HepG2 (cell line): Measurements from ENCODE around the gene FOXK2. TPM values are rescaled to one million over a fixed set of nuclear protein-coding genes. Genes with fewer than 3 reads are reported as not detected.

Experiments used
- EZH2 ChIP-seq: conservative IDR thresholded peaks from 2 replicates; pipeline ENCODE4 v1.6.1; 2012; ENCODE audit warnings: mild to moderate bottlenecking, low read depth, low read length, moderate library complexity
- FIP1L1 ChIP-seq: fragments of 200-400 bp; formaldehyde crosslinking; IDR thresholded peaks from 2 replicates; pipeline ENCODE4 v1.6.1; 2018; ENCODE audit warnings: low read depth, mild to moderate bottlenecking, low read length, moderate library complexity, borderline replicate concordance; ENCODE audit not compliant: insufficient read depth
- FOXA1 ChIP-seq, 2 experiments: fragments of 450-650 bp in 1 of 2; sonication (generic) in 1 of 2; formaldehyde crosslinking in 1 of 2; IDR thresholded peaks; 2 replicates each; pipeline versions ENCODE4 v1.4.0 to v1.6.1; 2016 to 2020; ENCODE audit warnings: missing genetic modification reagents in 1 of 2
- FOXC1 ChIP-seq: sonication (generic); formaldehyde crosslinking; IDR thresholded peaks from 2 replicates; pipeline ENCODE4 v1.8.0; 2022; ENCODE audit warnings: mild to moderate bottlenecking, missing genetic modification reagents, borderline replicate concordance
- KDM6A ChIP-seq: IDR thresholded peaks from 2 replicates; pipeline ENCODE4 v1.6.1; 2016; ENCODE audit warnings: low read depth
- MIER2 ChIP-seq: IDR thresholded peaks from 2 replicates; pipeline ENCODE4 v1.6.1; 2016; ENCODE audit warnings: missing biosample characterization, missing genetic modification reagents
- MXD4 ChIP-seq: IDR thresholded peaks from 2 replicates; pipeline ENCODE4 v1.6.1; 2016; ENCODE audit warnings: mild to moderate bottlenecking, missing biosample characterization, missing genetic modification reagents
- ONECUT2 ChIP-seq: sonication (generic); formaldehyde crosslinking; IDR thresholded peaks from 2 replicates; pipeline ENCODE4 v1.4.0; 2020; ENCODE audit warnings: missing genetic modification reagents
- POLR2AphosphoS2 ChIP-seq: IDR thresholded peaks from 2 replicates; pipeline ENCODE4 v1.6.1; 2011; ENCODE audit warnings: low read depth, low read length, improper control_type of control experiment
- PRPF4 ChIP-seq: fragments of 200-400 bp; formaldehyde crosslinking; IDR thresholded peaks from 2 replicates; pipeline ENCODE4 v1.6.1; 2016; ENCODE audit warnings: low read length, low read depth; ENCODE audit not compliant: poor library complexity, severe bottlenecking
- RXRB ChIP-seq: IDR thresholded peaks from 2 replicates; pipeline ENCODE4 v1.6.1; 2016; ENCODE audit warnings: borderline replicate concordance, missing genetic modification reagents, missing compliant biosample characterization
- SAP130 ChIP-seq: IDR thresholded peaks from 2 replicates; pipeline ENCODE4 v1.6.1; 2016; ENCODE audit warnings: low read depth
- SIN3A ChIP-seq: IDR thresholded peaks from 2 replicates; pipeline ENCODE4 v1.6.1; 2011; ENCODE audit warnings: low read depth, mild to moderate bottlenecking, control low read depth, low read length, borderline replicate concordance
- SMYD3 ChIP-seq: sonication (generic); formaldehyde crosslinking; IDR thresholded peaks from 2 replicates; pipeline ENCODE4 v1.8.1; 2023; ENCODE audit warnings: mild to moderate bottlenecking, missing genetic modification reagents
- STAT5B ChIP-seq: sonication (generic); formaldehyde crosslinking; IDR thresholded peaks from 2 replicates; pipeline ENCODE4 v1.4.0; 2020; ENCODE audit warnings: missing genetic modification reagents
- SYNCRIP ChIP-seq: fragments of 200-400 bp; formaldehyde crosslinking; IDR thresholded peaks from 2 replicates; pipeline ENCODE4 v1.6.1; 2018; ENCODE audit warnings: mild to moderate bottlenecking, low read depth, low read length; ENCODE audit not compliant: insufficient read depth
- TMF1 ChIP-seq: sonication (generic); formaldehyde crosslinking; IDR thresholded peaks from 2 replicates; pipeline ENCODE4 v1.8.1; 2022; ENCODE audit warnings: low read depth, missing genetic modification reagents
- ZFY ChIP-seq: sonication (generic); formaldehyde crosslinking; IDR thresholded peaks from 2 replicates; pipeline ENCODE4 v1.4.0; 2020; ENCODE audit warnings: missing genetic modification reagents
- ZMAT3 ChIP-seq: sonication (generic); formaldehyde crosslinking; conservative IDR thresholded peaks from 2 replicates; pipeline ENCODE4 v1.7.0; 2021; ENCODE audit warnings: missing genetic modification reagents
- ZNF10 ChIP-seq: sonication (generic); formaldehyde crosslinking; IDR thresholded peaks from 2 replicates; pipeline ENCODE4 v1.4.0; 2020; ENCODE audit warnings: mild to moderate bottlenecking, low read depth, missing genetic modification reagents, borderline replicate concordance
- ZNF224 ChIP-seq: sonication (generic); formaldehyde crosslinking; IDR thresholded peaks from 2 replicates; pipeline ENCODE4 v1.5.0; 2020; ENCODE audit warnings: mild to moderate bottlenecking, missing genetic modification reagents
- ZNF256 ChIP-seq: sonication (generic); formaldehyde crosslinking; conservative IDR thresholded peaks from 2 replicates; pipeline ENCODE4 v1.4.0; 2020; ENCODE audit warnings: missing genetic modification reagents
- ZNF335 ChIP-seq: sonication (generic); formaldehyde crosslinking; IDR thresholded peaks from 2 replicates; pipeline ENCODE4 v1.4.0; 2020; ENCODE audit warnings: missing genetic modification reagents
- ZNF546 ChIP-seq: sonication (generic); formaldehyde crosslinking; conservative IDR thresholded peaks from 2 replicates; pipeline ENCODE4 v1.8.1; 2023; ENCODE audit warnings: mild to moderate bottlenecking, missing genetic modification reagents
- polyA plus RNA-seq, 8 experiments: library from polyadenylated mRNA; depleted of rRNA in 3 of 8; stranded (reverse) in 7 of 8; unstranded in 1 of 8; fragments of >200 nt; fragmentation: Illumina TruSeq in 4 of 8; extraction: Trizol in 4 of 8; gene quantifications; 2 replicates each; pipeline versions ENCODE4 v1.2.1 to v1.2.3, GENCODE V29; 2011 to 2016; ENCODE audit warnings: low read depth in 4 of 8, missing spikeins in 1 of 8, mixed read lengths in 1 of 8; ENCODE audit not compliant: insufficient read depth in 1 of 8
- total RNA-seq, 5 experiments: library from RNA; depleted of rRNA; stranded (reverse); fragments of >200 nt; fragmentation: Illumina TruSeq; extraction: Trizol; gene quantifications; 2 replicates each; pipeline ENCODE4 v1.2.3, GENCODE V29; 2016; ENCODE audit warnings: low read depth in 1 of 5
- TF ChIP-seq, protein P1 (sequence below): sonication (generic); formaldehyde crosslinking; IDR thresholded peaks from 2 replicates; pipeline ENCODE4 v1.4.0; 2020; ENCODE audit warnings: missing genetic modification reagents
- TF ChIP-seq, protein P2 (sequence below): sonication (generic); formaldehyde crosslinking; IDR thresholded peaks from 2 replicates; pipeline ENCODE4 v1.8.0; 2022; ENCODE audit warnings: missing genetic modification reagents, low read depth, mild to moderate bottlenecking, borderline replicate concordance

FOXK2 gene
- total and polyA plus RNA-seq, 2 of the 13 experiments (the other 11 are each of a cell fraction or from before 2014, with no cell fraction given), result 67.1 to 67.2 TPM

DNA sequence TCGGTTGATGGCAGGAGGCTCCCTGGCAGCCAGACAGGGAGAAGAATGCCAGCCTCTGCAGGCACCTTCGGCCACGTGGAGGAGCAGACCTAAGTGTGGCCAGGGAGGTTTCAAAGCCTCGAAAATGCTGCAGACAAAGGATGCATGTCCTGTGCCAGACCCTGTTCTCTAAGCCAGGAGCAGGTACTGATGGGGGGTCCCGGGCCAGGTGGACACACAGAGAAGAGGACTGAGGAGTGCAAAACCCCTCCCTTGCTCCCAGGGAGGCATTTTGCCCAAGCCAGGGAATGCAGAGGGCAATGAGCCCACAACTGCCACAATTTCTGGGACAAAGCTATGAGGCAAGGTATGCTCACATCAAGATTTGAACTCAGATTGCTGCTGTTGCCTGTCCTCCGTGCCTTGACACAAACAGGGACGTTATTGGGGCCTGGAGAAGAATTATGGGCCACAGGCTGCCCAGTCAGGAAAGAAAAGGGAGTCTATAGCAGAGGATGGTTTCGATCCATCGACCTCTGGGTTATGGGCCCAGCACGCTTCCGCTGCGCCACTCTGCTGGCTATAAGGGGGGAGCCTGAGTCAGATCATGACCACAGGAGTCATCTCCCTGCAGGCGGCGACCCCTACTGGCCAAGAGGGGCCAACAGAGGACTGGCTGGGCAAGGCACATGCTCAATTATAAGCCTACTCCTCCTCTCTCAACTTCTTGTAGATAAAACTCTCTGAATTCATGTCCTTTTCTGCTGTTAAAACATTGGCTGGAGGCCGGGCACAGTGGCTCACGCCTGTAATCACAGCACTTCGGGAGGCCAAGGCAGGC, 25.1 kb upstream of the FOXK2 start (continued):
- TF ChIP-seq PRPF4, result peak; percentile 77
- TF ChIP-seq ONECUT2 (CRISPR knock-in tag), result peak; percentile 81
- 0 out of 2 replicates have a peak, but pooled peaks have one; percentile 26 for TF ChIP-seq FIP1L1
- no peak for TF ChIP-seq KDM6A (CRISPR knock-in tag)
- peak; percentile 74; the same call in 1 of the 2 replicates for TF ChIP-seq ZMAT3
- TF ChIP-seq TMF1, result peak; percentile 74; the same call in 1 of the 2 replicates
- TF ChIP-seq ZNF224 (CRISPR knock-in tag), result peak; percentile 99
- no peak for TF ChIP-seq SMYD3 (CRISPR knock-in tag)
- TF ChIP-seq RXRB (CRISPR knock-in tag), result peak; percentile 81
- no peak for TF ChIP-seq SYNCRIP
- TF ChIP-seq FOXA1 (IDR thresholded peaks at IDR 0.05), result no peak
- TF ChIP-seq FOXA1 (CRISPR knock-in tag; IDR thresholded peaks at IDR 0.05), result peak; percentile 37; the same call in 1 of the 2 replicates
- no peak for TF ChIP-seq SIN3A
- TF ChIP-seq, protein P1, sequence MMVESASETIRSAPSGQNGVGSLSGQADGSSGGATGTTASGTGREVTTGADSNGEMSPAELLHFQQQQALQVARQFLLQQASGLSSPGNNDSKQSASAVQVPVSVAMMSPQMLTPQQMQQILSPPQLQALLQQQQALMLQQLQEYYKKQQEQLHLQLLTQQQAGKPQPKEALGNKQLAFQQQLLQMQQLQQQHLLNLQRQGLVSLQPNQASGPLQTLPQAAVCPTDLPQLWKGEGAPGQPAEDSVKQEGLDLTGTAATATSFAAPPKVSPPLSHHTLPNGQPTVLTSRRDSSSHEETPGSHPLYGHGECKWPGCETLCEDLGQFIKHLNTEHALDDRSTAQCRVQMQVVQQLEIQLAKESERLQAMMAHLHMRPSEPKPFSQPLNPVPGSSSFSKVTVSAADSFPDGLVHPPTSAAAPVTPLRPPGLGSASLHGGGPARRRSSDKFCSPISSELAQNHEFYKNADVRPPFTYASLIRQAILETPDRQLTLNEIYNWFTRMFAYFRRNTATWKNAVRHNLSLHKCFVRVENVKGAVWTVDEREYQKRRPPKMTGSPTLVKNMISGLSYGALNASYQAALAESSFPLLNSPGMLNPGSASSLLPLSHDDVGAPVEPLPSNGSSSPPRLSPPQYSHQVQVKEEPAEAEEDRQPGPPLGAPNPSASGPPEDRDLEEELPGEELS (CRISPR knock-in tag), result peak; percentile 38; the same call in 1 of the 2 replicates
- TF ChIP-seq, protein P2, sequence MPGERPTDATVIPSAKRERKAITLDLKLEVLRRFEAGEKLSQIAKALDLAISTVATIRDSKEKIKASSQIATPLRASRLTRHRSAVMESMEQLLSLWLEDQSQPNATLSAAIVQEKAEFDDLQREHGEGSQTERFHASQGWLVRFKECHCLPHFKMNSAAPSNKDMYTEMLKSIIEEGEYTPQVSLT (CRISPR knock-in tag), result no peak
- TF ChIP-seq POLR2AphosphoS2, result no peak
- peak; percentile 57; the same call in 1 of the 2 replicates for TF ChIP-seq MXD4
- TF ChIP-seq FOXC1 (CRISPR knock-in tag), result peak; percentile 94
- no peak for TF ChIP-seq EZH2
- peak; percentile 81; the same call in 1 of the 2 replicates for TF ChIP-seq ZNF256 (CRISPR knock-in tag)
- TF ChIP-seq ZNF10 (CRISPR knock-in tag), result no peak
- TF ChIP-seq ZFY (CRISPR knock-in tag), result peak; percentile 83
- TF ChIP-seq SAP130 (CRISPR knock-in tag), result peak; percentile 77
- TF ChIP-seq STAT5B (CRISPR knock-in tag), result peak; percentile 75; the same call in 1 of the 2 replicates
- 0 out of 2 replicates have a peak, but pooled peaks have one; percentile 78 for TF ChIP-seq ZNF546 (CRISPR knock-in tag)
- TF ChIP-seq ZNF335 (CRISPR knock-in tag), result peak; percentile 75; the same call in 1 of the 2 replicates
- TF ChIP-seq MIER2 (CRISPR knock-in tag), result peak; percentile 85
